22Rv1 (cell line): ENCODE results near the gene ANXA11.

Source experiments
- ZFX ChIP-seq: fragments of 450-650 bp; IDR thresholded peaks from 2 replicates; pipeline ENCODE4 v1.6.1; 2017; ENCODE audit warnings: antibody characterized with exemption, borderline replicate concordance
- TF ChIP-seq, protein P1 (sequence below): fragments of 450-650 bp; IDR thresholded peaks from 2 replicates; pipeline ENCODE4 v1.5.1; 2017; ENCODE audit warnings: mild to moderate bottlenecking

DNA sequence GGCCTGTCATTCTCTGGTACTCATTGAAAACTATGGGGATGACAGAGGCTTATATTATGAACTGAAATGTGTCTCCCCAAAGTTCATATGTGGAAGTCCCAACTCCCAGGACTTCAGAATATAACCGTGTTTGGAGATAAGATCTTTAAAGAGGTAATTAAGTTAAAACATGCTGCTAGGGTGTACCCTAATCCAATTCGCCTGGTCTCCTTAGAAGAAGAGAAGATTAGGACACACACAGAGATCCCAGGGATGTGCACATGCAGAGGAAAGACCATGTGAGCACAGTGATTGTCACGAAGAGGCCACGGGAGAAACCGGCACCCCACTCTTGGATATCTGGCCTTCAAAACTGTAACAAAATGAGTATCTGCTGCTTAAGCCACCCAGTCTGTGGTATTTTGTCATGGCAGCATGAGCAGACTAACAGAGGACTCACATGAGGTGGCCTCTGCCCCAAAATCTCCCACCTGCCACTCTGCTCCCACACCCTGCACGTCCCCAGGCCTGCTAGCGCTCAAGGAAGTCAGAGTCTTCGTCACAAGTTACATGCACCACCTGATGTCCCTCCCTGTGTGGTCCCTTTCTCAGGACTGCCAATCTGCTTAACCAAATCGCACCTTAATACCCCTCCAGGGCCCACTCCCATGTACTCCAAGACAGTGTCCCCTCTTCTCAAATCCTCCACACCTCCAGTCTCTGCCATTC is 46.0 kb downstream of the ANXA11 start:
- TF ChIP-seq, protein P1, sequence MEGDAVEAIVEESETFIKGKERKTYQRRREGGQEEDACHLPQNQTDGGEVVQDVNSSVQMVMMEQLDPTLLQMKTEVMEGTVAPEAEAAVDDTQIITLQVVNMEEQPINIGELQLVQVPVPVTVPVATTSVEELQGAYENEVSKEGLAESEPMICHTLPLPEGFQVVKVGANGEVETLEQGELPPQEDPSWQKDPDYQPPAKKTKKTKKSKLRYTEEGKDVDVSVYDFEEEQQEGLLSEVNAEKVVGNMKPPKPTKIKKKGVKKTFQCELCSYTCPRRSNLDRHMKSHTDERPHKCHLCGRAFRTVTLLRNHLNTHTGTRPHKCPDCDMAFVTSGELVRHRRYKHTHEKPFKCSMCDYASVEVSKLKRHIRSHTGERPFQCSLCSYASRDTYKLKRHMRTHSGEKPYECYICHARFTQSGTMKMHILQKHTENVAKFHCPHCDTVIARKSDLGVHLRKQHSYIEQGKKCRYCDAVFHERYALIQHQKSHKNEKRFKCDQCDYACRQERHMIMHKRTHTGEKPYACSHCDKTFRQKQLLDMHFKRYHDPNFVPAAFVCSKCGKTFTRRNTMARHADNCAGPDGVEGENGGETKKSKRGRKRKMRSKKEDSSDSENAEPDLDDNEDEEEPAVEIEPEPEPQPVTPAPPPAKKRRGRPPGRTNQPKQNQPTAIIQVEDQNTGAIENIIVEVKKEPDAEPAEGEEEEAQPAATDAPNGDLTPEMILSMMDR = no peak
- TF ChIP-seq ZFX = no peak
